ENCODE measurements around the gene STUM.

DNA sequence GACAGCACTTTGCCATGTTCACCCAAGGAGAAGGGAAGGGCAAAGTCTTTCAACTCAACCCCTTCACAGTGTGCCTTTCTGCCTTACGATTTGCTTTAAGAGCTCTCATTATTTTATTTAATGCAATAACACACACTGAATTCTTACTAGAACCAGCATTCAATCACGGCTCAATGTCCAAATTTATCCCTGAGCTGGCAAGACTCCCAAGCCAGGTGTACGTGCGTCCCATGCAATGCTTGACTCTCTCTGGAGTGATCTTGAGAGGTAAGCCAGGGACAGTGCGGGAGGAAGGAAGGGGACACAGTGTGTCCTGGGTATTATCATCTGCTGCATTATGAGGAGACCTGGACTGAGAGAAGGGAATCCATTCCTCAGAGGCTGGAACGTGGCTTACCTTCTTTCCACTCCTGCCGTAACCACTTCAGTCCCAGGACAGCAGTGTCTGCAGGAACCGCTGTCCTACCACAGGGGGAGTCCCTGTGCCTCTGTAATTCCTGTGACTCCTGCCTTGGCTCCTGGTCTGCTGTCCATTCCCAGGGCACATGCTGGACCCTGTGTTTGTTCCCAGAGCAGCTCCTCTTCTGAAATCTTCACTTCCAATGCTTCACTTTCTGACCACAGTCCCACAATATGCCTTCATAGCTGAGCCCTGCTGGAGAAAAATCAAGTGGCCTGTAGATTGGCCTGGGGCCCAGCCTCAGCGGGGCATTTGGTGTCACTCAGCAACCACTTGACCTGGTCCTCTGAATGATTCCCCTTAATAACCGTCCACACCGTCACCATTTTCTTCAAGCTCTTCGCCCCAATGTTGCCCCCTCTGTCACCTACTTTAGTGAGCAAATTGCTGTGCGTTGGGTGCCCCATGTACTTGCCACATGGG is 28.6 kb upstream of the STUM start:
- TF ChIP-seq CTCF (IDR thresholded peaks at IDR 0.05) (no peak), POLR2A (IDR thresholded peaks at IDR 0.05) (no peak)

All from adrenal gland (tissue), 5 donors.